Activated naive CD8-positive, alpha-beta T cell treated with anti-CD3 and anti-CD28 coated beads, Interleukin-2, amount 50 U/mL, for 16 hours (primary cell): ENCODE measurements around the gene MAPKBP1.

Experiments
- DNase-seq: peaks from one replicate; pipeline ENCODE4 v3.0.0-alpha.2; 2020; ENCODE audit warnings: low read depth, low spot score

The MAPKBP1 gene

GRCh38 chr15:41782371-41783282, 8.3 kb downstream of the MAPKBP1 start:
- DNase-seq, result no peak

DNA sequence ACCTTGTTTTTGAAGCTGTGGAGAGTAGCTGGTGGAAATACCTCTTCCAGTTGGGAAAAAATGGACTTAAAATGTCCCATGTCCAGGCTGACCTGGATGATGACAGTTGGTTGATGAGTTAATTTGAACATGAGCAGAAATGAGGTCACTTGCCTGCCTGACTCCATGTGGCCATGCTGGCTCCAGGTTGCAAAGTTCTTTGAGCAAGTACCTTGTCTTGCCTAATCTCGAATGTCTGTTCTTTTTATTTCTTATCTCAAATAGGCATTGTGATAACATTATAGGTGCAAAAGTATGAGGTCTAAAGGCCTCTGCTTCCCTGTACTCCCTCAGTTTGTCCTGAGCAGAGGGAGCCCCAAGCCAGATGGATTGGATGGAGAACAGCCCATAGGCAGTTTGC, 9.0 kb downstream of the MAPKBP1 start:
- no peak for DNase-seq

GRCh38 chr15:41788262-41788661, 14.0 kb downstream of the MAPKBP1 start:
- DNase-seq, result no peak

- DNase-seq, result no peak
These were observed 15.0 kb downstream of the MAPKBP1 start for GRCh38 chr15:41789236-41789635.

DNA sequence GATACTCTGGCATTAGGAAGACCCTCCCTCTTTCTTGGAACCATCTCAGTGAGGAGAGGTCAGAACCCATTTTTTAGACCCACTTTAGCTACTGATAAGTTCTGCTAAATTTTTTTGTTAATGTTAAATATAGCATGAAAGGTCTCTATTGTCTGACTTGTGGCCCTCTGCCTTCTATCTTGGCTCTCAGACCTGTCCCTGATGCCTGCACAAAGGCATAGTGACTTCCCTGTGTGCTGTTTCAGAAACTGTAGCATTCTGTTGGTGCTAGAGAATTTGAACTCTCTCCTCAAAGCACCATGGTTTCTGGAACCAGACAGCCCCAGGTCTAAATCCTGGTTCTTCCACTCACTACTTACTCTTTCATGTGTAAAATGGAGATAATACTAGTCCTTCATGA, 15.4 kb downstream of the MAPKBP1 start:
- DNase-seq, result no peak

DNA sequence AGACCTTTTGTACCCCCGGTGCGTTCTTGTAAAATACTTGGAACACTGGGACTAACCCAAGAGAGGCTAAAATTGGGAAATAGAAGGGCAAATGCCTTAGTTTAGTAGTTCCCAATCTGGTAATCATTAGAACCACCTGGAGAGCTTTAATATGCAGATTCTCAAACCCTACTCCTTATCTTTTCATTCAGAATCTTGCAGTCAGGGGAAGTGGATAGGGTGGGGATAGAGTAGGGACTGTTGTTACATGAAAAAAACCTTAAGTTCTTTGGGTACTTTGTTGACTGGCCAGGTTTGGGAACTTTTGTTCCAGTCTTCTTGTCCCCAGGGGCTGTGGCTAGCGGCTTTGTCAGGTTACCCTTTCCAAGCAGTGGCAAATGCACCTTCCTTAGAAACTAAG, 15.9 kb downstream of the MAPKBP1 start:
- DNase-seq, result no peak

DNA sequence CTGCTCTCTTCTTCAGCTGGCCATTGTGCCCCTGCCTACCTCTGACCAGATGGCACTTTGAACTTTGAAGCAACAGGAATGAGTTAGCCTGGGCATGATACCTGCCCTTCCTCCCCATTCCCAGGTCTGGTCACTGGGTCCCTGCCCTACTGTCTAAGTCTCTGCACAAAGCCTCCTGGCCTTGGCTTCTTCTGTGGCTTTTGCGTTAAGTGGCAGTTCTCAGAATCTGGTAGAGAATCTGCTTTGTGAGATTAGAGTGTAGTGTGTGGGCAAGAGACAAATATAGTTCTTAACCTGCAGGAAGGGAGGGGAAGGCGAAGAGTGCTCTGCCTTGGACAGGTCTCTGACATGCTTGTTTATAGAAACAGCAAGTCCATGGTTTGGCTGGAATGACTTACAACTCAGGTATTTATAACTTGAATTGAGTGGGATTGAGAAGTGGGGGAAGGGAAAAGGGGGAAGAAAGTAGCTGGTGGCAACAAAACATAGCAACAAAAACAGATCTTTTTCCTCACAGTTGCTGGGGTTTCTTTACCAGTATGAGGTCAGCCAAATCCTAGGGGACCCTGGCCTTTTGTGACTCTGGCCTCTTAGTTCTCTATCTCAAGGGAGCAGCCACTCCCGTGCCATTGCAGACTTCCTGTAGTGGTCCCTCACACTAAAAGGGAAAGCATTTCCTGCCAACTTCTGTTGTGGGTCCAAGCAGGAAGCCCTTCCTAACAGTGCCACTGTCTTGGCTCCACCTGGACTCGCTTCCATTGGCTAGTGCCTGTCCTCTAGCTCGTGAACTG, 16.7 kb downstream of the MAPKBP1 start:
- no peak for DNase-seq

- DNase-seq, result no peak
These were observed 17.3 kb downstream of the MAPKBP1 start for GRCh38 chr15:41791547-41791937.

DNA sequence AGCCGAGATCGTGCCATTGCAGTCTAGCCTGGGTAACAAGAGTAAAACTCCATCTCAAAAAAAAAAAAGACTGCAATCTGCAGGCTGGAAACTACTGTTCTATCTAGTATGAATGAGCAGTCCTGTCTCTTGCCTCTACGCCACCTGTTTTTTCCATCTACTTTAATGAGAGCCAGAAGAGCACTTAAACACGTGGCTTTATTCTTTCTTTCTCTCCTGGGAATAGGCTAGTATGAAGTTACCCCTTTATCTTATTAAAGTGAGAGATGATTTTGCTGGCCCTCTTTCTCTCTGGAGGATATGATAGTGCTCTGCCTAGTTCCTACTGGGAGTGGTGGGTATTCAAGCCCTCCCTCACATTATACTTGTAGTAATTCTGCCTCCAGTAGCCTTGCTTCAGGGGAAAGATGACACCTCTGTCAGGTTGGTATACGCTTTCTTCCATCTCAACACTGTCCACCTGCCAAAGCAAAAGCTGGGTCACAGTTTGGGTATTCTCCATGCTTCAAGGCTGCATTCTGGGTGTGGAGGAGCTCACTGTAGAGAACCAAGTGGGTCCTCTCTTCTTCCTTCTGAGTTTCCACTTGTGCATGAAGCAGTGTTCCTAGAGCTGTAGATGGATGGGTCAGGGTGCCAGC, 17.8 kb downstream of the MAPKBP1 start:
- no peak for DNase-seq

DNA sequence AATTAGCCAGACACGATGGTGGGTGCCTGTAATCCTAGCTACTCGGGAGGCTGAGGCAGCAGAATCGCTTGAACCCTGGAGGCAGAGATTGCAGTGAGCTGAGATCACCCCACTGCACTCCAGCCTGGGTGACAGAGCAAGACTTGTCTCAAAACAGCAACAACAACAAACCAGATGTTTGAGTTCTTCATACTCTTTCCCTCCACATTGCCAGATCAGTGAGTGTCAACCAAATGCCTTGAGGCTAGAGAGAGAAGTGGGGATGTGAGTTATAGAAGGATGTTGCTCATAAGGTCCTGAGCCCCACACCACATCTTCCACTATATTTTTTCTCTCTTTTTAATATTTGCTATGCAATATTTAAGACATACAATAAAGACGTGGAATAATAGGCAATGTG, 19.8 kb downstream of the MAPKBP1 start:
- DNase-seq, result no peak

DNA sequence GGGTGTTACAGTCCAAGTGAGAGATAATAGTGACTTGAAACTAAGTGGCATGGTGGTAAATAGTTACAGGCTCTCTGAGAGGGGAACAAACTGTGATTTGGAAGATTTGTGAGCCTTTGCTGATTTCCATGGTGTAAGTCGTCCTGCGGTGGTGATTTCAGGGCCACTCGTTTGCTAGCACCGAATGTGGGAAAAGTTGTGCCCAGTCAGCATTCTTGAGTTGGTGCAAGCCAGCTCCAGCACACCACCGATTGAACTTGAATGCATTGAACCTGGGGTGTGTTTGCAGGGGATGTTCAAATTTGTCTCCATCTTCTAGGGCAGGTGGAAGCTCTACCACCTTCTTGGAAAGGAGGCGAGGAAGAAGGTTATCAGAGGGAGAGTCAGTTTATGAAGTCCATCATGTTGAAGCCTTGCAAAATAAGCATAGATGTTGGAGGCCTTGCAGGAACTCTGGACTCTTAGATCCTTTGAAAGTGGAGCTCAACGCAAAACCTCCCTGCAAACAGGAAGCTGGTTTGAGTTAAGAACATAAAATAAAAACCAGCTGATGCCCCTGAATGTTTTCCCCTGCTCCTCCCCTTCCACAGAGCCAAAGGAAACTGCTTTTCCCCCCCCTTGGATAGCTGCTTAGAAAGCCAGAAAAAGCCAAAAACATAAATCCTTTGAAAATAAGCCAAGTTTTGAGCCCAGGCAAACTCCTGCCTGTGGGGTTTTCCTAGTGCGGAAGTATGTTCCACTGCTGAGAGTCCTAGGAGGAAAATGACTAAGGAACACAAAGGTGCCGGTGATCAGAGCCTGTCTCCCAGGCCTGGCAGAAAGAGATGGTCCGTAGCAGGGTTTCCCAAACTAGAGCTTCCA, 21.9 kb downstream of the MAPKBP1 start:
- no peak for DNase-seq

DNA sequence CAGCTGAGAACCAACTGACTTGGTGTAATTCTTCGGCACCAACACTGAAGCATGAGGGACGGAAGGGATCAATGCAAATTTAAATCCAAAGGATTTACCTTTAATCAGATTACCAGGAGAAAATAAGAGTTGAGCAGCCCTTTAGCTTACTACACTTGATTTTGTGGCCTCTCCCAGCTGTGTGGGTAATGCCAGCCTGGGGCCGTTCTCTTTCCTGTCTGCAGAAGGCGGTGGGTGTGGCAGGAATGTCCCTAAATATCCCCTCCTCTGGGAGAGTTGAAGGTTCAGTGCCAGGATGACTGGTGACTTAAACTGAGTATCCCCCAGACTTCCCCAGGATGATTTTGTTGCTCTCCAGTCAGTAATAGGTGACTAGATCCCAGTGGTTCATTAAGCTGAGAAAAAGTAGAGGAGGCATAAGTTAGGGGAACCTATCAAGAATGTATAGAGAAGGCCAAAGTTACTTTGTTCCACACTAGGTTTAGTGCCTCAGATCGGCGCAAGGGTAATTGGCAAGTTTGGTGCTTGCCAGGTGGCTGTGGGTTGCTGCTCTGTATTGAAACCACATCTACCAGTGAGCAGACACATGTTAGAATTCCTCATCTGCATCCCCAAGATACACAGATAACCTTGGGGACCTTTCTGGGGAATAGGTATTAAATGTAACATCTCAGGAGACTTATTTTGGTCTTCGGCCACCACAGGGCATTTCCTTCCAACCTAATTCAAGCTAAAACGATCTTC, 23.1 kb downstream of the MAPKBP1 start:
- DNase-seq, result no peak

DNA sequence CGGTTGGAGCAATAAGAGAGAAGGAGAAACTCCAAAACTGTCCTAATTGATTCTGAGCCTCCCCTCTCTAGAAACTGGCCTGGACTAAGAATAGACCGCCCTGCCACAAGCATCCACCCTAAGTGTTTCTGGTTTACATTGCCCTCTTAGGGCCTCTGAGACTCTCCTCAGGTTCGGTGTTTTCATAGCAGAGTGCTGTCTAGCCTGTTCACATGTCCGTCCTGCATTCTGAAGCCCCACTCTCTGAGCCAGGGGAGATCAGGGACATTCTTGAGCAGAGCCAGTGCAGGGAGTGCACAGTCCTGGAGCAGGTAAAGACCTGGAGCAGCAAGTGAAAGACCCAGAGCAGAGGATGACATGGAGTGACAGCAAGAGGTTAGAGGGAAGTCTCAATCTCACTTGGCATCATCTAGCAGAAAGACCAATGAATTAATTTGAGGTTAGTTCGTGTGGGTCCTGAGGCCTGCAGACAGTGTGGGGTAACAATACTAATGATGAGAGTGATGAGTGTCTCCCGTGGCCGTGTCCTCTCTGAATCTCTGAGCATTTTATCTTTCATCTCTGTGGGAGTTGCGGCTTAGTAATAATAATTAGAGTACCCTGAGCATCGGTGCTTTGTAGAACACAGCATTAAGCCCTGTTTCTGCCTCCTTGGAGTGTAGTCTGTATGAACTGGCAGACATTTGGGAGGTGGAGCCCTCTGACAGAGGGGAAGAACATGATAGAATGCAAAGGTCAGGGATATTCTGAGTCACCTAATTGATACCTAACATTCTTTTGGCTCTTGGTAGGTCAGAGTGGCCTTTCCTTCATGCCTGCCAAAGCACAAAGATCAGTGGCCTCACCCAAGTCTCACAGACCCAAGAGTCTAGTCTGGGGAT, 24.6 kb downstream of the MAPKBP1 start:
- DNase-seq, result no peak

DNA sequence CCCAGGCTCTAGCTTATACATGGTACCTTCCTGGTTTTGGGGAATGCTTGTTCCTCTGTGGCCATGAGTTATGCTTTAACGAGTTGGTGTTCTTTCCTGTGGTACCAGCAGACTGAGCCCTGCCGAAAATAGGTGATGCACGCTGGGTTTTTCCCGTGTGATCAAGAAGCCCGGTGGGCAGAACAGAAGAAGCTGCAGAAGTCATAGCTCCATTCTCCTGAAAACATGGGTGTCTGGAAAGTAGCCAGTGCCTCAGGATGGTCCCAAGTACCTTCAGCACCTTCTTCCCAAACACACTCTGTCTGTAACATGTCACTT, 25.2 kb downstream of the MAPKBP1 start:
- DNase-seq, result no peak

DNA sequence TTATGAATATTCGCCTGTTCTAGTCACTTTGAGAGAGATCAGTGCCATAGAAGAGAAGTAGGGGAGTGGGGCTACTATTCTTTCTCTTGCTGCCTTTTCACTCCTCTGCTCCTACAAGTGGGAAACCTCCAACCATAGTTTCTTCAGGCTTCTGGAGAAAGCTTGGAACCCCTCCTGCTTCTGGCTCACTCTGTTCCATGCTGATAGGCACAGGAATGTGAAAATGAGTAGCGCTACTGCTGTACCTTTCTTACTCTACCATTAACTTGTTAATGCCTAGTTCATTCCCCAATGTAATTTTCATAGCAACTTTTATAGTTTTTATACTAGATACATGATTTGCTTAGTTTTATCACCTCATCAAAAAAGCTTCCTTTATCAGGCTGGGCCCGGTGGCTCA, 26.9 kb downstream of the MAPKBP1 start:
- DNase-seq, result no peak

DNA sequence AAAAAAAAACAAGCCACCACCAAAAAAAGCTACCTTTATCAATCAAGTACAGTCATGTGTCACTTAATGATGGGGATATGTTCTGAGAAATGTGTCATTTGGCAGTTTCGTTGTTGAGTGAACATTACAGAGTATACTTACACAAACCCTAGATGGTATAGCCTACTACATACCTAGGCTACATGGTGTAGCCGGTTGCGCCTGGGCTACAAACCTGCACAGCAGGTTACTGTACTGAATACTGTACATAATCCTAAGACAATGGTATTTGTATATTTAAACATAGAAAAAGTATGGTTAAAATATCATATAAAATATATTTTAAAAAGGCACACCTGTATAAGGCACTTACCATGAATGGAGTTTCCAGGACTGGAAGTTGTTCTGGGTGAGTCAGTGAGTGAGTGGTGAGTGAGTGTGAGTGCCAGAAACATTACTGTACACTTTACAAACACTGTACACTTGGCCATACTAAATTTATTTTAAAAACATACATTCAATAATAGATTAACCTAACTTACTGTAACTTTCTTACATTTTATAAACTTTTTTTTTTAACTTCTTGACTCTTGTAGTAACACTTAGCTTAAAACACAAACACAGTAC, 27.7 kb downstream of the MAPKBP1 start:
- DNase-seq, result no peak

- DNase-seq, result no peak
These were observed 30.1 kb downstream of the MAPKBP1 start for GRCh38 chr15:41804361-41804760.

DNA sequence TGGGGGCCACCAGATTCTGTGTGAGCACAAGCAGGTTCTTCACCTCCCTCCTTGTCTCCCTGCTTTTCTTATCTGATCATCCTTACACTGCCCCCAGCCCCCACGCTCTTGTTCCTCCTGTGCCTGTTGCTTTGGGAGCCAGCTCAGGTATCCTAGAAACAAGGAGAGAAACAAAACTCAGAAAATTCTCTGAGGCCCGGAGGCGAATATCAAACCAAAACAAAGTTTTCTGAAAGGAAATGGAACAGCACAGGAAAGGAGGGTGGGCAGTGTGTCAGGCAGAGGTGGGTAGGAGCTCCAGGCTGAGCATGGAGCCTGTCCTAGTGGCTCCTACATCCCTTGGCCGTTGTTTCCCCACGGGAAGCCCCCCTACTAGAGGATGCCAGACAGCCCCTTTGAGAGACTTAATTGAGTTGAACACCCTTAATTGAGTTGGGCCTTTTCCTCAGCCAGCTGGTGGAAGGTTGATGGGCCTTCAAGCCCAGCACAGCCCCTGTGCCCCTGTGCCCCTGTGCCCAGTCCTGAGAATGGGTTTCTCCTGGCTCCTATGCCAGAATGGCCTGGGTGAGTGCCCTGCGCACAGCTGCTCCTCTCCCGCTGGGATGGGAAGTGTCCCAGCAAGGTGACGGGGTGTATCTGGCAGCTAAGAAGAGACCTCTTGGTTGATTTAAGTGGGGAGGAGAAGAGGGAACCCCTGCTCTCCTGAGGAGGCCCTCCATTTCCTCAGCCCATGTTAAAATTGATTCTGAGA, 30.8 kb downstream of the MAPKBP1 start:
- no peak for DNase-seq

GRCh38 chr15:41805711-41806110, 31.4 kb downstream of the MAPKBP1 start:
- no peak for DNase-seq
